ENCODE measurements around the gene PCID2.

The PCID2 gene

DNA sequence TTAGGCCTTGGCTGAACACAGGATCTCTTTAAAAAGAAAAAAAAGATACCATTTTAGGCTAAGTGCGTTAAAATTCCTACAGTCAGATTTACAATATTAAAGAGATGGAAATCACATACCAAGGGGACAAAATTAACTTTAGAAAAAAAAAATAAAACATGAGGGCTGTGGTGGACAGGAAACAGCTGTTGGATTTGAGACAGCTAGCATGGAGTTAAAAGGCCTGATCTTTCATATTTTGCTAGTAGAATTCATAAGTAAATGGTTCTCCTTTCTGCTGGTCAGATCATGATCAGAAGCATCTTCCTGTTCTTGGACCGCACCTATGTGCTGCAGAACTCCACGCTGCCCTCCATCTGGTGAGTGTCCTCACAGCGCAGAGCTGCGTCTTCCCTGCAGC lies 20.7 kb upstream of the PCID2 start:
- TF ChIP-seq, protein P1, sequence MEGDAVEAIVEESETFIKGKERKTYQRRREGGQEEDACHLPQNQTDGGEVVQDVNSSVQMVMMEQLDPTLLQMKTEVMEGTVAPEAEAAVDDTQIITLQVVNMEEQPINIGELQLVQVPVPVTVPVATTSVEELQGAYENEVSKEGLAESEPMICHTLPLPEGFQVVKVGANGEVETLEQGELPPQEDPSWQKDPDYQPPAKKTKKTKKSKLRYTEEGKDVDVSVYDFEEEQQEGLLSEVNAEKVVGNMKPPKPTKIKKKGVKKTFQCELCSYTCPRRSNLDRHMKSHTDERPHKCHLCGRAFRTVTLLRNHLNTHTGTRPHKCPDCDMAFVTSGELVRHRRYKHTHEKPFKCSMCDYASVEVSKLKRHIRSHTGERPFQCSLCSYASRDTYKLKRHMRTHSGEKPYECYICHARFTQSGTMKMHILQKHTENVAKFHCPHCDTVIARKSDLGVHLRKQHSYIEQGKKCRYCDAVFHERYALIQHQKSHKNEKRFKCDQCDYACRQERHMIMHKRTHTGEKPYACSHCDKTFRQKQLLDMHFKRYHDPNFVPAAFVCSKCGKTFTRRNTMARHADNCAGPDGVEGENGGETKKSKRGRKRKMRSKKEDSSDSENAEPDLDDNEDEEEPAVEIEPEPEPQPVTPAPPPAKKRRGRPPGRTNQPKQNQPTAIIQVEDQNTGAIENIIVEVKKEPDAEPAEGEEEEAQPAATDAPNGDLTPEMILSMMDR (IDR thresholded peaks at IDR 0.05; ENCODE audit: low read length), result no peak
- Histone ChIP-seq H2AFZ (ENCODE audit: low read length) (no peak overlapping the region), H3K79me2 (ENCODE audit: insufficient read depth, low read length) (no peaks in the 10 kb centered on the region), H3K9me2 (ENCODE audit: low read depth, low read length) (no peaks in the 10 kb centered on the region), H3K4me2 (ENCODE audit: low read length) (no peak overlapping the region), H3K9ac (ENCODE audit: low read length) (no peak overlapping the region), H3K36me3 (ENCODE audit: insufficient read depth, low read length) (peaks cover 90% of the 10 kb centered on the region), H3K4me3 (ENCODE audit: low read depth, low read length, poor library complexity, severe bottlenecking) (no peak overlapping the region), H3F3A (ENCODE audit: insufficient read depth, low read length) (no peaks in the 10 kb centered on the region), H3K4me1 (ENCODE audit: insufficient read depth, low read length, severe bottlenecking) (no peaks in the 10 kb centered on the region), H3K27me3 (ENCODE audit: insufficient read depth, low read length) (no peaks in the 10 kb centered on the region), H4K20me1 (ENCODE audit: insufficient read depth, low read length) (no peaks in the 10 kb centered on the region), H3K9me3 (ENCODE audit: low read length) (no peaks in the 10 kb centered on the region), H3K27ac (ENCODE audit: low read depth, low read length, poor library complexity, severe bottlenecking) (no peak overlapping the region)

DNA sequence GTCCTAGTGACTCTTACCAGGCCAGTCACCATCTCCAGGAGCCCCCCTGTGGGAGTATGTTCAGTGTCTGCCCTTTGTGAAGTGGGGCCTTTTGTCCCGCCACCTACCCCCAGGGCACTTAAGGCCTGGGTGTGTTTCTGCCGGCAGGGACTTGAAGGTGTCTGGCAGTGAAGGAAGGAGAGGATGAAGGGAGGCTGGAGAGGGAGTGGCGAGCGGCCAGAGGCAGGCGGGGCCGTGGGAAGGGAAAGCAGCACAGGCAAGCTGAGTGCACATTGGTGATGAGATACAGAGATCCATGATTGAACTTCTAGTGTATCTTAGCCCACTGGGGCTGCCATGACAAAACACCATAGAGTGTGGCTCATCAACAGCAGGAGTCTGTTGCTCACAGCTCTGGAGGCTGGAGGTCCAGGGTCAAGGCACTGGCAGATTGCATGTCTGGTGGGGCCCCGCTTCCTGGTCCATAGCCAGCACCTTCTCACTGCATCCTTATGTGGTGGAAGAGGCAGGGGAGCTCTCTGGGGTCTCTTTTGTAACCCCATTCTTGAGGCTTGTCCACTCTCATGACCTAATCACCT lies 18.5 kb upstream of the PCID2 start:
- H3K9ac ChIP-seq (ENCODE audit: low read length), result no peak overlapping the region
- H3K36me3 ChIP-seq (ENCODE audit: insufficient read depth, low read length), result peaks cover 92% of the 10 kb centered on the region
- no peak overlapping the region for H2AFZ ChIP-seq (ENCODE audit: low read length)
- no peak for TF ChIP-seq EZH2 (IDR thresholded peaks at IDR 0.05; ENCODE audit: borderline replicate concordance, low read length)
- TF ChIP-seq, protein P1 (IDR thresholded peaks at IDR 0.05; ENCODE audit: low read length), result no peak
- H3K9me2 ChIP-seq (ENCODE audit: low read depth, low read length), result no peaks in the 10 kb centered on the region
- no peaks in the 10 kb centered on the region for H3K27me3 ChIP-seq (ENCODE audit: insufficient read depth, low read length)
- H3F3A ChIP-seq (ENCODE audit: insufficient read depth, low read length), result no peaks in the 10 kb centered on the region
- H3K4me3 ChIP-seq (ENCODE audit: low read depth, low read length, poor library complexity, severe bottlenecking), result no peak overlapping the region
- H3K4me2 ChIP-seq (ENCODE audit: low read length), result no peak overlapping the region
- no peaks in the 10 kb centered on the region for H3K4me1 ChIP-seq (ENCODE audit: insufficient read depth, low read length, severe bottlenecking)
- no peaks in the 10 kb centered on the region for H3K9me3 ChIP-seq (ENCODE audit: low read length)
- peaks cover 3% of the 10 kb centered on the region; the same call in 1 of the 2 replicates for H3K79me2 ChIP-seq (ENCODE audit: insufficient read depth, low read length)
- H3K27ac ChIP-seq (ENCODE audit: low read depth, low read length, poor library complexity, severe bottlenecking), result no peak overlapping the region
- H4K20me1 ChIP-seq (ENCODE audit: insufficient read depth, low read length), result no peaks in the 10 kb centered on the region

DNA sequence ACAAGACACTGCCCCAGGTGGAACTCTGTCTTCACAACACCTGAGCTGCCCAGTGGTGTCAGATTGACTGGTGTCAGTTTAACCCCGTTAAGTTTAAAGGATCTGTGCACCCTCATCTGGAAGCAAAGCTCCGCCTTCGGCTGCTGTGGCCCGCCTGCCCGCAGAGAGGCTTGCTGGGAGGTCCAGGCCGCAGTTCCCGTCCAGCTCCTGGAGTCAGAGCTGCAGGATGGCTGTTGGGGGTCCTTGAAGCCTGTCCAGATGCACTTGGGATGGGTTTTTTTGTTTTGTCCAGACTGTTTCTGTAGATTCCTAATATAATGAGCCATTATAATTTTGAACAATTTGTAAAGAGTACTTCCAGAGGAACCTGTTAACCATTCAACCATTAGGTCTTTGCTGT lies 17.0 kb upstream of the PCID2 start:
- Histone ChIP-seq H2AFZ (ENCODE audit: low read length) (no peak overlapping the region), H3K27me3 (ENCODE audit: insufficient read depth, low read length) (no peaks in the 10 kb centered on the region), H3K36me3 (ENCODE audit: insufficient read depth, low read length) (peaks cover 93% of the 10 kb centered on the region), H3K27ac (ENCODE audit: low read depth, low read length, poor library complexity, severe bottlenecking) (no peak overlapping the region), H3K79me2 (ENCODE audit: insufficient read depth, low read length) (peaks cover 6% of the 10 kb centered on the region; the same call in 1 of the 2 replicates), H3K4me3 (ENCODE audit: low read depth, low read length, poor library complexity, severe bottlenecking) (no peak overlapping the region), H3K9me3 (ENCODE audit: low read length) (no peaks in the 10 kb centered on the region), H3K9me2 (ENCODE audit: low read depth, low read length) (no peaks in the 10 kb centered on the region), H3K4me1 (ENCODE audit: insufficient read depth, low read length, severe bottlenecking) (no peaks in the 10 kb centered on the region), H4K20me1 (ENCODE audit: insufficient read depth, low read length) (no peaks in the 10 kb centered on the region), H3K4me2 (ENCODE audit: low read length) (no peak overlapping the region), H3K9ac (ENCODE audit: low read length) (no peak overlapping the region), H3F3A (ENCODE audit: insufficient read depth, low read length) (no peaks in the 10 kb centered on the region)
- TF ChIP-seq EZH2 (IDR thresholded peaks at IDR 0.05; ENCODE audit: borderline replicate concordance, low read length), result no peak
- TF ChIP-seq, protein P1 (IDR thresholded peaks at IDR 0.05; ENCODE audit: low read length), result no peak

Measured in OCI-LY1 (cell line).